NCI-H1092 (cell line): ENCODE data around the gene CALY.
A peak's percentile ranks its signal among the peaks of the same experiment; 100 is the strongest.

Source experiments
- DNase-seq: peaks from one replicate; lab custom pipeline; 2025; lab: John Stamatoyannopoulos, UW

The CALY gene

GRCh38 chr10:133366751-133367150, 30.1 kb upstream of the CALY start:
- no peak for DNase-seq

DNA sequence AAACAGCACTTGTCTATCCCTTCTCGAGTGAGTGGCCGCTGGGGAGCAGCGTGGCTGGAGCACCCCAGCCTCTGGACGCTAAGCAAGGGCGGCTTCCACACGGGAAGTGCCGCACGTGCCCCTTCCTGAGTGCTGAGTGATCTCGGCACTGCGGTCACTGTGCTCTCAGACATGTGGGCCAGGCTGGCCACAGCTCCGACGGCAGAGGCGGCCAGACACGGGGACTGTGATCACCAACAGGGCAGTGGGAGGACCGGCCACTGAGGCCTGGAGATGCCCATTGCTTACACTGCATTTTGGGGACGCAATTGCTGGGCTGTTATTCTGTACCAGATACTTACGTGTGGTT, 29.4 kb upstream of the CALY start:
- DNase-seq: no peak

DNA sequence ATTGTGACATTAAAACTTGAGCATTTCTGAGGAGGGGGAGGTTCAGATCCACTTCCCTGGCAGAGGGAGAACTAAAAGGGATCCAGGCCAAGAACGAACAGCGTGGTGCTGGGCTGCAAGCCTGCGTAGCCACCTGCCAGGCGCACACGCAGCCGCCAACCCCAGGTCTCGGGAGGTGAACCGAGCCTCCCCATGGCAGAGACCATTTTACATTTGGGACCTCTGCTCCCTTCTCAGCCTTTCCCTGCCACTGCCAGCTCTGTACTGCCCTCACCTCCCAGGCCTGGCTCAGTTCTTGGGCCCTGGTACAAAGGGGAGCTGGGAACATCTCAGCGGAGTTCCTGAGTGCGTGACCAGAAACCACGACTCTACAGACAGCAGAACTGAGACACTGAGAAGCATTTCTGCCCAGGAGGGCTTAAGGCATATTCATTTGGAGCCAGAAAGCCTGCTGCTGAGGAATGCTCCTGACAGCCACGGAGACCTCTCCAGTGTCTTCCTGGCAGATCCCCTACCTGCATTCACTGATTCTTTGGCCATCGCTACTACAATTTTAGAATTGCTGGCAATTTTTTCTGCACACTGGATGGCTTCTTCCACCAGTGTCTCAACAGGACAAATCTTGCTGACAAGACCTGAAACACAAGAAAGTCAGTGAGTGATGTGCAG, 28.9 kb upstream of the CALY start:
- no peak for DNase-seq

GRCh38 chr10:133364645-133365431, 28.1 kb upstream of the CALY start:
- peak; percentile 32 for DNase-seq

- DNase-seq: no peak
These were observed 26.1 kb upstream of the CALY start for GRCh38 chr10:133362846-133363245.

DNA sequence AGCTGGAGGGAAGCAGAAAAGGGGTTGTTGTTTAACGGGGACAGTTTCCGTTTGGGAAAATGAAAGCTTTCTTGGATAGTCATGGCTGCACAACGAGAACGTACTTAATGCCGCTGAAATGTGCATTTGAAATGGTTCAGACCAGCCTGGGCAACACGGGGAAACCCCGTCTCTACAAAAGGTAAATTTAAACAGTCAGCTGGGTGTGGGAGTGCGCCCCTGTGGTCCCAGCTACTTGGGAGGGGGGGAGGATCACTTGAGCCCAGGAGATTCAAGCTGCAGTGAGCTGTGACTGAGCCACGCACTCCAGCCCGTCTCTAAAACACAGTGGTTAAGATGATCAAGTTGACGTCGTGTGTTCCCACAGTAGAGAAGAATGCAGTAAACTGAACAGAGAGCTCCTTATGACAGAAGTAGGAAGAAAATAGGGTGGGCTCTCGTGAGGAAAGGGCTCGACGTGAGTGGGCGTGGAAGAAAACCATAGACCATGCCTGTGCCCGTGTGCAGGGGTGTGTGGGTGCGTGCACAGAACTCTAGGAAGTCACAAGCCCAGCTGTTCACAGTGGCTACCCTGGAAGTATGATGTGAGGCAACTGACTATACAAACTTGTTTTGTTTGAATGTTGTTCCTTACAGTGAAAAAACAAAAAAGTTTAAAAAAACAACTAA, 25.2 kb upstream of the CALY start:
- DNase-seq: no peak

DNA sequence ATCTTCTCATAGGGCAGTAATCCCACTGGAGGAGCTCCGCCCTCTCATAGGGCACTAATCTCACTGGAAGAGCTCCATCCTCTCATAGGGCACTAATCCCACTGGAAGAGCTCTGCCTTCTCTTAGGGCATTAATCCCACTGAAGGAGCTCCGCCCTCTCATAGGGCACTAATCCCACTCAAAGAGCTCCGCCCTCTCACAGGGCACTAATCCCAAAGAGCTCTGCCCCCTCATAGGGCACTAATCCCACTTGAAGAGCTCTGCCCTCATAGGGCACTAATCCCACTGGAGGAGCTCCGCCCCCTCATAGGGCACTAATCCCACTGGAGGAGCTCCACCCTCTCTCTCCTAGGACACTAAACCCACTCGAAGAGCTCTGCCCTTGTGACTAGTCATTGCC, 24.5 kb upstream of the CALY start:
- DNase-seq: no peak

DNA sequence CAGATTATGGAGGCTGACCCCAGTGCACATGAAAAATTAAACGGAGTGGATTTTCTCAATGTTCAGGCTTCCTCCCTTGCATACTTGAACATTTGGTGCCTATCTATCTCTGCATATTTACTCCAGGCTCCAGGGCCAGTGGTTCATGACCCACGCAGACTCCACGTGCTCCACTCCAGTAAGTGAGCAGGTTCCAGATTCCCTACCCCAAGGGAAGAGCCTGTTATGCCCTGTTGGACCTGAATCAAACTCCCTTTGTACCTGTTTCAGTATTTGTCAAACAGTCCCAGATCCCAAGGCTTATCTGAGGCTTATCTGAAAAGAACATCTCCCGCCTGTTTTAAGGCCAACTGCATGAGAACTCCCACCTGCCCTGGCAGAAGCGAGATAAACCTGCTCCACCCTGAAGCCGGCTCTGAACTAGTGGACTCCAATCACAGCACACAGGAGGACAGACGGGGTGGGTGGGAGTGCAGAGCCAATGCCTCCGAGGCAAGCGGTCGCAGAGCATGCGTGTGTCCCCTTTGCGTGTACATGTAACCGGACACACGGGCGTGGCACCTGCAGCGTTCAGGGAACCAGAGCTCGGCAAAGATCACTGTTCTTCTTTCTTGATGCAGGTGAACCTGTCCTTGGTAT, 23.4 kb upstream of the CALY start:
- DNase-seq: no peak

DNA sequence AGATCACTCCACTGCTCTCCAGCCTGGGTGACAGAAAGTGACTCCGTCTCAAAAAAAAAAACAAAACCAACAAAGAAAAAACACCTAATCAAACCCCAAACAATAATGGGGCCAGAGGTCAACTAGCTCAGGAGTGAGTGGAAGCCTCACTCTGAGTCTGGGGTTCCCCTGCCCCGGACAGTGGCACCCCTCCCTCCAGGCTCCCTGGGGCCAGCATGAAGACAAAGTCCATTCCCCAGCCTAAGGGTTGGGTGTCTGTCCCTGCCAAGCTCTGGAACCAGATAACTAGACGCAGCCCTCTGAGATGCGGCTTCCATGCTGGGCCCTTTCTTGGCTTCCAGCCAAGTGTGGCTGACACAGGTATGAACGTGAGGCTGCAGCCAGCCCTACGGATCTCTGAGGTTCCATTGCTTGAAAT, 22.9 kb upstream of the CALY start:
- DNase-seq: peak; percentile 39

GRCh38 chr10:133358925-133359310, 22.2 kb upstream of the CALY start:
- DNase-seq: no peak

DNA sequence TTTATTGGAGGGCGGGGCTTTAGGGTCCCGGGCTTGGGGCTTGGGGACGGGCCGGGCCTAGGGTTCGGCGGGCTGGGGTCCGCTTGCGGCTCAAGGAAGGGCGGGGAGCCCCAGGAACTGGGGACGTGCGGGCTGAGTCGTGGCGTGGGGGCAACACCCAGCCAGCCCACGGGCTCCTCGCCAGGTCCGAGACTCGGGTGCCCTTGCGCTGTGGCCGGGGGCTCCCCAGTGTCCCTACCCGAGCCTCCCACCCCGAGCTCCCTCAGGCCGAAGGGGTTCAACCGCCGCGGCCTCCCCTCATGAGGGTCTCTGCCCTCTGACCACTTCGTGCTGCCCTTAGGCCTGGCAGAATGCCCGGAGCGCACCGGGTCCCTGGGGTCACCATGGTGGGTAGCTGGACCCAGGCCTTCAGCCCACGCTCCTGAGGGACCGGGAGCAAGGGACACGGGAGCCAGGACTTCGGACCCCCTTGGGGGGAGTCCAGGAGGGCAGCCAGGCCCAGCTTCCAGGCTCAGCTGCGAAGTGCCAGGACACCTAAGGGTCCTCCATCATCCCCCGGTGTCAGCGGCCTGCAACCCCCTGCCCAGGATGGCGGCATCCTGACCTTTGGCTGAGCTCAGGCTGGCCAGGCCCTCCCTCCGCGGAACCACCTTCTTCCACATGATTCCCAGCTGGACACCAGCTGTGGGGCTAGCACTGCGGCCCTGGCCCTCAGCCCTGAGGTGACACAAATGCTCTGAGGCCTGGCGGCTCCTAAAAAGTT, 21.6 kb upstream of the CALY start:
- DNase-seq: no peak

DNA sequence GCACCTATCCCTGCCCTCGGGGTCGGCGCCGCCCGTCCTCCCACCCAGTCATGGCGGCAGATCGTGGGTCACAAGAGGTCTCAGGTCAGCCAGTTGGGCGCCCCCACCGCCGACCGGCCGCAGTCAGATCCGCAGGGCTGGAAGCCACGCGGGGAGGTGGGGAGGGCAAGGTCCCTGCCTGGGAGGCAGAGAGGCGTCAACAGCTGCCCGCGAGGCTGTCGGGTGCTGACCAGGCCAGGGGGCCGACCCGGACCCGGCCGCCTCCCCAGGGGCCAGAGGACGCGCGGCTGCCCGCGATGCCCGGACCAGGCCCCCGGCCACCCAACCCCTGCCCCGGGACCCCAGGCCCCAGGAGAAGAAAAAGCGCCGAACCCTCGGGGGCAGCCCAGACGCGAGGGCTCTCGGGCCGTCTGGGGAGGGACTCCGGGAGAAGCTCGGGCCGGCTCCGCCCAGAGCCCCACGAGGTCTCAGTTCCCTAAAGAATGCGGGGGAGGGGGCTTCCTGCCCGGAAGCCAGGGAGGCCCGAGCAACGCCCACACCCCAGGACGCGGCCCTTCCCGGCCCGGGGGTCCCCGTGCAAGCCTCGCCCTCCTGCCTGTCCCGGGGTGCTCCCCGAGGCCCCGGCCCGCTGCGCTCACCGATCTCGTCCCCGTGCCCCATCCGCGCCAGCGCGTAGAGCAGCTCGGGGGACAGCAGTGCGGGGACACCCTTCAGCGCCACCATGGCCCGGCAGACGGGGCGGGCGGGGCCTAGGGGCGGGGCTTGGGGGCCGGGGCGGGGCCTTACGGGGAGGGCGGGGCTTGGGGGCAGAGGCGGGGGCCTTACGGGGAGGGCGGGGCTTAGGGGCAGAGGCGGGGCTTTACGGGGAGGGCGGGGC, 20.8 kb upstream of the CALY start, which contains the start of gene FUOM:
FUOM (minus strand) TSS at position 735 of the 877 bp plus-strand sequence; CDS start at position 723, 12 bp downstream.
- no peak for DNase-seq

DNA sequence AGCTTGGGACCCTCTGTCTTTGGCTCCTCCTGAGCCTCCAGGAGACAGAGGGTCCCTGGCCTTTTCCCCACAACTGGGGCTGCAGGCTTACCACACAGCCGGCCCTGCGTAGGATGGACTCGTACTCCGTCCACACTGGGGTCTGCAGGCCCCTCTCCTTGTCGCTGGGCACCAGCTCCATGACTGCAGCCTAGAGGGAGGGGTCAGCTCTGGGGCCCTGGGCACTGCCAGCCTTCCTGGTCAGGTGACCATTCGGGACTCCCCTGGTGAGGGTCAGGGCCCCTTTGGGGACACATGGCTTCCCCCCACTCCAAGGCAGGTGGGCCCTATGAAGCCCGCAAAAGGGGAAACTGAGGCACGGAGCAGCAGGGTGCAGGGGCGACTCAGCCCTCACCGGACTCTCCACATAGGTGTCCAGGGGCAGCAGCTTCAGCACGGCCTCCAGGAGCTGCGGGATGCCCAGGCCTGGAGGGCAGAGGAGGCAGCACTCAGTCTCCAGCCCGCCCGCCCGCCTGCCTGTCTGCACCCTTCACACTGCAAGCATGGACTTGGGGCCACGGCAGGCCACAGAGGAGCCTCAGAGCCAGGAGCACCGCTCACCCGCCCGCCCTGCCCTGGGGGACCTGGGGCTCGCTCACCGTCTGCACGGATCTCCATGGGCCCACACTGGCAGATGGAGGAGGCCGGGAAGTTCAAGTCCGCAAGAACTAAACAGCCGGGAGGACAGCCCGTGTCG, 20.0 kb upstream of the CALY start:
- no peak for DNase-seq

DNA sequence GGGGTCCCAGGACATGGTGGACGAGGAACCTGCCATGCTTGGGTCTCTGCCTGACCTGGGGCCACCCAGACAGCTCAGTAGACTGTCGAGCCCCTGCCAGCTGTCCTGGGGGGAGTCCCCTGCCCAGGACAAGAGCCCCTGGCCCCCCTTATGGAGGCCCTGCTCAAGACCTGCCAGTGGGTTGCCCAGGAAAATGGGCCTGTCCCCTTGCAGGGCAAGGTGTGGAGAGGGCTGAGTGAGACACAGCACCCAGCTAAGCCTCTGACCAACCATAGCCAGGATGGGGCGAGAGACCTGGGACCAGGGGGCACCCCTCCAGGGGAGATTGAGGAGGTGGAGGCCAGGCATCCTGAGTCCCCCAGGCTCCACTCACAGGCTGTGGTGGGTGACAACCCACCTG, 19.3 kb upstream of the CALY start:
- no peak for DNase-seq

DNA sequence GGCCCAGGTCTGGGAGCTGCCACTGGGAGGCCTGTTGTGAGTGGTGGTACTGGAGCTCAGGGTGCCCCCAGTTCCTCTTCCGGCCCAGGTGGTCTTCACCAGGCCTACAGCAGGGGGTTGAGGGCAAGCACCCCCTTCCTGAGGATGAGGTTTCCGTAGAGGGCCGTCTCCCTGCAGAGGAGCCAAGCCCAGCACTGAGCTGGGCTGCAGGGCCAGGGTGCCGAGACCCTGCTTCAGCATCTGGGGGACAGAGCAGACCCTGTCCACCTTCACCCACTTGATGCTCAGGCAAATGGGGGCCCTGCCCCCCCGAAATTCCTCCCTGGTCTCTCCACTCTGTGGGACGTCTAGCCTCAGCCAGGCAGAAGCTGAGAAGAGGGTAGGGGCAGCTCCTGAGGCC, 18.6 kb upstream of the CALY start:
- no peak for DNase-seq

DNA sequence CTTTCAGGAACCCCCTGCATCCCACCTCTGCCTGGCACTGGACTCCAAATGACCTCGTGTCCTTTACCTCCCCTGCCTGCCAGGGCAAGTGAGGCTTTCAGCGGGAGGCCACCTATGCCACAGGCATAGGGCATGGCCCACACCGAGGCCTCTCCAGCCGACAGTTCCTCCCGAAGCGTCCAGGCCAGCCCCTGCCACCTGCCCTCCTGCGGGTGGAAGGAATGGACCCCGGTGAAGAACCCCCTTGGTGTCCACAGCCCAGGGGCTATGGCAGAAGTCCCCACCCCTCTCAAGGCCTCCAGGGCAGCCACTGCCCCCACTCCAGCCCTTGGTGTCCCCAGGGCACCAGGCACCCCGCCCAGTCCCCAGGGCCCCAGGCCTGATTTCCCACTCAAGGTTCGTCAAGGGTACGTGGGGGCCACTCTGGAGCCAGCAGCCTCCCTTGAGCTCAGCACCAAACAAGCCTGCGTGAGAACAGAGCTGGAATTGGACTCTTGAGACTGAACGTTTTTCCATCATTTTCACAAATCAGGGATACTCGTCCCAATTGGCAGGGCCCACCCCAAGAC, 18.1 kb upstream of the CALY start:
- no peak for DNase-seq

DNA sequence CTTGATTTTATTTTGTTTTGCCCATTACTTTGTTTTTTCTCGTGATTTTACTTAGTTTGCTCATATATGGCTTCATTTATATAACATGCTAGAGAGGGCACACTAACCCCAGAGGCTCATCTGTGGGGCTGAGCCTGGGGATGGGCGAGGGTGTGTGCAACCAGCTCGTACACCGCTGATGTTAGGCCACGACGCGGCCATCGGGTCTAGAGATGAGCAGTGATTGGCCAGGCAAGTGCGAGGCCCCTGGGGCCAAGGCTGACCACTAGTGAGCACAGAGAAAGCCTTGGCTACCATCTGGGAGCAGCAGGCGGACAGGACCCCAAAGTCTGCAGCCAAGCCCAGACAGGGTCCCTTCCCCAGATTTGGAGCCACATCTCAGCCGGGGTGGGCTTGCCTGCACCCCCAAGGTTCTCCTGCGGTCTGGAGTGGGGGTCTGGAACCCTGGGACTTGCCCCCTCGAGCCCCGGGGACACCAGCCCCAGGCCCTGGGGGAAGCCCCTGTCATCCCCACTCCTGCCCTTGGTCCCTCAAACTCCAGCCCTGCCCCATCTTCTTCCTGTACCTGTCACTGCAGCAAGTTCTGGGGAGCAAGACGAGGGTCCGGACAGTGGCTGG, 17.4 kb upstream of the CALY start:
- DNase-seq: no peak

DNA sequence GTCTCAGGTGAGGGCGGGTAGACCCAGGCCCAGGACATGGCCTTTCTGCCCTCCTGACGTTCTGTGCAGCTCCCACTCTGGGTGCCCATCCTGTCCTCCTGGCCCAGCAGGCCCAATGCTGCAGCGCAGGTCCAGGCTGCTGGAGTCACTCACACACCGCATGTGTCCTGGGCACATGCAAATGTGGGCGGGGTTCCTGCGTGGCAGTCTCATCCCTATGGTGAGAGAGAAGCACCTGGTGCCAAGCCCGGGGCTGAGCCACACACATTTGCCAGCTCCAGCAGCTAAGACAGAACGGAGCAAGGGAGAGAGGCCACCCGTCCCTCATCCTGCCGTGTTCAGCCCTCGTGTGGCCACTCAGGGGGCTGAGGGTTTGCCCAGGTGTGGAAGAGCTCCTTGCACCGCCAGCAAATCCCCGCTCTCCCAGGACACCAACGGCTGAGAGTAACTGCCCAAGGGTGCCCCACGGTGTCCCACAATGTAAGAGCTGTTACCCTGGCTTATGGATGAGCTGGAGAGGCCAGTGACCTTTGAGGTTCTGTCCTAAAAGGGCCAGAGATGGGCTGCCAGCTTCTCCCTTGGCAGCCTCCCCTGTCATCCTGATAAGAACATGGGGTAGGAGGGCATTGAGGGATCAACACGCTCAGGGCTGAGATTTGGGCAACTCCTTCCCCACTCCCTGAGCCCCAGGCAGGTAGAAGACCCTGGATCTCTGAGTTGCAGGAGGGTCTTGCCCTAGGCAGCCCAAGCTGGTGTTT, 16.7 kb upstream of the CALY start:
- no peak for DNase-seq
